Measurements from ENCODE around the gene LGALS3.

DNA sequence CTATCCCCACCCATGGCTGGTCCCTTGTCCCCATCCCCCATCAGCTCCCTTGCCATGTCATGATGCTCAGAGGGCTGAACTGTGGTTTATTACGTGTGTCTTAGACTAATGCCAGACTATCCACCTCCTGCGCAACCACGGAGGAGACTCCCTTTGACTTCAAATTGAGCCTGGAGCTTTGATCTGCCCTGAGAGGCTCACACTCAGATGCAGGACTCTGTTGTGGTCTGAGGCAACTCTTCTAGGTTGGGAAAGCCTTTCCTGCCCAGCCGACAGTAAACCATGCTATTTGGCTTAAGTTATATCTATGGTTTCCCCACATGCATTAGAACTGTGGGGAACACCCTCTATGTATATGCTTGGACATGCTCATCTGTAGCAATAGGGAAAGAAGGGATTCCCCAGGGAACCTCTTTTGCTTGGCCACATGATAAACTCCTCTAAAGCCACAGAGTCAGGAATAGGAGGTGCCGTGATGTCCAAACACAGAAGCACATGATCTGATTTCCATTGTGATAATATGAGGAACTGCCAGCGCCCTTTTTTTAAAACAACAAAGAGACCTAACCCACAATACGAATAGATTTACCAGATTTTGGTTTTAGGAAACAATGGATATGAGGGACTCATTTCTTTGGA lies 11.1 kb upstream of the LGALS3 start:
- no peak for TF ChIP-seq POLR2A (IDR thresholded peaks at IDR 0.05)
- TF ChIP-seq, protein P1, sequence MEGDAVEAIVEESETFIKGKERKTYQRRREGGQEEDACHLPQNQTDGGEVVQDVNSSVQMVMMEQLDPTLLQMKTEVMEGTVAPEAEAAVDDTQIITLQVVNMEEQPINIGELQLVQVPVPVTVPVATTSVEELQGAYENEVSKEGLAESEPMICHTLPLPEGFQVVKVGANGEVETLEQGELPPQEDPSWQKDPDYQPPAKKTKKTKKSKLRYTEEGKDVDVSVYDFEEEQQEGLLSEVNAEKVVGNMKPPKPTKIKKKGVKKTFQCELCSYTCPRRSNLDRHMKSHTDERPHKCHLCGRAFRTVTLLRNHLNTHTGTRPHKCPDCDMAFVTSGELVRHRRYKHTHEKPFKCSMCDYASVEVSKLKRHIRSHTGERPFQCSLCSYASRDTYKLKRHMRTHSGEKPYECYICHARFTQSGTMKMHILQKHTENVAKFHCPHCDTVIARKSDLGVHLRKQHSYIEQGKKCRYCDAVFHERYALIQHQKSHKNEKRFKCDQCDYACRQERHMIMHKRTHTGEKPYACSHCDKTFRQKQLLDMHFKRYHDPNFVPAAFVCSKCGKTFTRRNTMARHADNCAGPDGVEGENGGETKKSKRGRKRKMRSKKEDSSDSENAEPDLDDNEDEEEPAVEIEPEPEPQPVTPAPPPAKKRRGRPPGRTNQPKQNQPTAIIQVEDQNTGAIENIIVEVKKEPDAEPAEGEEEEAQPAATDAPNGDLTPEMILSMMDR (IDR thresholded peaks at IDR 0.05): no peak
